Endothelial cell (in vitro differentiated cells): ENCODE measurements around the gene DOK5. TPM values are rescaled to one million over a fixed set of nuclear protein-coding genes. Genes with fewer than 3 reads are reported as not detected.

Experiments
- DNase-seq: peaks from one replicate; pipeline ENCODE4 v3.0.0; 2021; ENCODE audit warnings: low spot score
- H3K27ac Mint-ChIP-seq: one replicate; pipeline ENCODE4 v1.8.0; 2021; ENCODE audit warnings: mixed read lengths, inconsistent platforms; ENCODE audit not compliant: unreplicated experiment
- H3K27me3 Mint-ChIP-seq: one replicate; pipeline ENCODE4 v1.8.0; 2021; ENCODE audit warnings: mild to moderate bottlenecking, moderate library complexity, mixed read lengths, inconsistent platforms; ENCODE audit not compliant: unreplicated experiment
- H3K36me3 Mint-ChIP-seq: one replicate; pipeline ENCODE4 v1.8.0; 2021; ENCODE audit warnings: mild to moderate bottlenecking, low read depth, mixed read lengths, inconsistent platforms; ENCODE audit not compliant: unreplicated experiment
- H3K4me1 Mint-ChIP-seq: one replicate; pipeline ENCODE4 v1.8.0; 2021; ENCODE audit warnings: mild to moderate bottlenecking, mixed read lengths, inconsistent platforms; ENCODE audit not compliant: unreplicated experiment
- H3K4me3 Mint-ChIP-seq: one replicate; pipeline ENCODE4 v1.8.0; 2021; ENCODE audit warnings: mild to moderate bottlenecking, mixed read lengths, inconsistent platforms; ENCODE audit not compliant: unreplicated experiment
- H3K9me3 Mint-ChIP-seq: one replicate; pipeline ENCODE4 v1.8.0; 2021; ENCODE audit warnings: mixed read lengths, inconsistent platforms; ENCODE audit not compliant: unreplicated experiment
- CTCF ChIP-seq: fragments of 200-600 bp; sonication (generic); IDR thresholded peaks from one replicate; pipeline ENCODE4 v1.5.0; 2021; ENCODE audit warnings: antibody characterized with exemption; ENCODE audit not compliant: unreplicated experiment
- long read RNA-seq: library from polyadenylated mRNA; unstranded; transcript quantifications from one replicate; pipeline ENCODE4 v2.0.0, GENCODE V29; 2020; ENCODE audit not compliant: unreplicated experiment
- total RNA-seq: library from RNA; stranded (reverse); fragmentation: NEBNext Ultra II Directional; extraction: Animal tissue kit (Norgen Biotek cat#: 25700); gene quantifications from one replicate; pipeline ENCODE4 v1.2.1, GENCODE V29; 2021; ENCODE audit not compliant: unreplicated experiment

DOK5 gene
- total RNA-seq: 0.26 TPM
- long read RNA-seq, partial matches to known transcripts: 0 of 1 reads
- long read RNA-seq, other reads (novel, unspliced or antisense): 0 of 1 reads

- DNase-seq: peak; percentile 33
- Mint-ChIP-seq H3K9me3 (no peaks in the 10 kb centered on the region), H3K27ac (no peak within 1 kb of the TSS), H3K36me3 (no peaks in the 10 kb centered on the region), H3K4me1 (peaks cover 6% of the 10 kb centered on the region), H3K4me3 (peak within 1 kb of the TSS; percentile 95), H3K27me3 (peaks cover 3% of the 10 kb centered on the region)
- TF ChIP-seq CTCF: no peak
Measured at GRCh38 chr20:54475334-54476168, at the start of gene DOK5. DOK5 (plus strand) TSS chr20:54475593; CDS start chr20:54475947, 354 bp downstream.

GRCh38 chr20:54429364-54429763 lies 46.0 kb upstream of the DOK5 start:
- DNase-seq: no peak

GRCh38 chr20:54431156-54431944 lies 44.0 kb upstream of the DOK5 start:
- TF ChIP-seq CTCF: no peak
- H3K4me1 Mint-ChIP-seq: no peaks in the 10 kb centered on the region
- no peak overlapping the region for H3K4me3 Mint-ChIP-seq
- H3K9me3 Mint-ChIP-seq: no peaks in the 10 kb centered on the region
- no peak for DNase-seq
- no peaks in the 10 kb centered on the region for H3K36me3 Mint-ChIP-seq
- peaks cover 1% of the 10 kb centered on the region for H3K27me3 Mint-ChIP-seq
- no peak overlapping the region for H3K27ac Mint-ChIP-seq

More at GRCh38 chr20:54429364-54429763, 46.0 kb upstream of the DOK5 start:
- H3K4me3 Mint-ChIP-seq: no peak overlapping the region
- H3K27ac Mint-ChIP-seq: no peak overlapping the region
- no peaks in the 10 kb centered on the region for H3K27me3 Mint-ChIP-seq
- no peaks in the 10 kb centered on the region for H3K9me3 Mint-ChIP-seq
- no peaks in the 10 kb centered on the region for H3K4me1 Mint-ChIP-seq
- TF ChIP-seq CTCF: no peak
- no peaks in the 10 kb centered on the region for H3K36me3 Mint-ChIP-seq

- Mint-ChIP-seq H3K4me1 (no peaks in the 10 kb centered on the region), H3K9me3 (no peaks in the 10 kb centered on the region), H3K27me3 (peaks cover 1% of the 10 kb centered on the region), H3K36me3 (no peaks in the 10 kb centered on the region), H3K4me3 (no peak overlapping the region), H3K27ac (no peak overlapping the region)
- no peak for DNase-seq
- no peak for TF ChIP-seq CTCF
Measured at GRCh38 chr20:54432966-54433365, 42.4 kb upstream of the DOK5 start.
